ENCODE measurements around the gene TNNI3K. TPM values are rescaled to one million over a fixed set of nuclear protein-coding genes. Genes with fewer than 3 reads are reported as not detected.

Gene TNNI3K
- total and polyA plus RNA-seq, 2 of the 8 experiments (the other 6 are each of a cell fraction or from before 2014, with no cell fraction given), result 0.41 to 0.48 TPM

DNA sequence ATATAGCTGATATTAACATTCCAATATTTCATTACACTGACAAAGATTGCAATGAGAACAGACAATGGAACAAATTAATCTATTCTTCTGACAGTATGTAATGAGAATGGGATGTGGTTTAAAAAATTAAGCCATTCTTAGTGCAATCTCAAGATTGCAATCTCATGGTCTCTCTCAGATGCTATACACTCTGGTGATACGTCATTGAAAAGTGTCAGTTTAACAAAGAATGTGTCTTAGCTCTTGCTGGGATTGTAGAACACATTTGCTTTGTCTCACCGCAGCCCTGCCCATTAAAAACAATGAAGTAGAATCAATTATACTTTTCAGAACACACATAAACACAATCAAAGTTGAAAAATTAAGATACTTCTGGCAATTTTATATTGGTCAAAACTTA, 222.1 kb downstream of the TNNI3K start:
- no peaks in the 10 kb centered on the region for H3K4me1 ChIP-seq (replicated peaks in 1 of 4; ENCODE audit: control insufficient read depth in 3 of 4, insufficient read depth in 4 of 4, low read length in 3 of 4)
- no peak overlapping the region for H4K5ac ChIP-seq (ENCODE audit: insufficient read length, low read depth, low read length)
- ChIA-PET CTCF (ENCODE audit: partially characterized antibody) (interaction anchor here (3.7 kb wide), 1 partner anchor 12 kb away, joined by 12 read pairs; no protein-coding TSS in a partner anchor), POLR2A (ENCODE audit: partially characterized antibody) (no interaction called here)
- H2AK5ac ChIP-seq (ENCODE audit: low read depth, low read length), result no peak overlapping the region
- no peak for DNase-seq (ENCODE audit: low read depth in 1 of 2, low spot score in 2 of 2)
- H2BK15ac ChIP-seq (ENCODE audit: low read length), result no peak overlapping the region
- no peak overlapping the region for H3K27ac ChIP-seq (ENCODE audit: low read depth, low read length)
- no peak overlapping the region for H3K9ac ChIP-seq (replicated peaks in 1 of 4; ENCODE audit: extremely low read depth in 1 of 4, low read depth in 3 of 4, low read length in 3 of 4)
- no peak for FAIRE-seq
- no peak overlapping the region for H3K4ac ChIP-seq (replicated peaks; ENCODE audit: insufficient read length, low read depth, low read length)
- no peaks in the 10 kb centered on the region for H3K27me3 ChIP-seq (replicated peaks in 1 of 4; ENCODE audit: control insufficient read depth in 3 of 4, extremely low read depth in 1 of 4, insufficient read depth in 3 of 4, low read length in 3 of 4)
- no peak overlapping the region for H4K8ac ChIP-seq (ENCODE audit: extremely low read depth, insufficient read depth, low read length)
- WGBS, 2 experiments (ENCODE audit: extremely low coverage in 1 of 2, insufficient coverage in 1 of 2, insufficient read length in 1 of 2, insufficient replicate concordance in 2 of 2, low coverage in 1 of 2, low lambda C conversion rate in 2 of 2, missing lambda C conversion rate in 1 of 2), result 98% methylated on average over 2 of the region's 2 CpGs; no CpG with 5 or more reads in 1 of the 2 experiments
- no peak overlapping the region for H3K23ac ChIP-seq (ENCODE audit: insufficient read length)
- no peak overlapping the region for H3K18ac ChIP-seq (ENCODE audit: extremely low read depth, low read length)
- H3K4me2 ChIP-seq (ENCODE audit: insufficient read depth in 1 of 2, low read depth in 2 of 2, low read length in 2 of 2), result no peak overlapping the region
- no peak overlapping the region for H3K14ac ChIP-seq (ENCODE audit: insufficient read length)
- H3K79me2 ChIP-seq (ENCODE audit: control insufficient read depth in 1 of 2, insufficient read depth in 2 of 2, low read length in 2 of 2), result no peaks in the 10 kb centered on the region
- no peak overlapping the region for H3K4me3 ChIP-seq (ENCODE audit: extremely low read depth in 1 of 4, insufficient read depth in 2 of 4, low read depth in 3 of 4, low read length in 4 of 4)
- no peak overlapping the region for H2BK120ac ChIP-seq (replicated peaks; ENCODE audit: low read depth, low read length)
- no peaks in the 10 kb centered on the region for H3K36me3 ChIP-seq (ENCODE audit: control insufficient read depth in 2 of 4, insufficient read depth in 4 of 4, low read length in 3 of 4)
- no peak overlapping the region for H3K56ac ChIP-seq (replicated peaks; ENCODE audit: insufficient read length, low read depth, low read length)
- no peak overlapping the region for H4K91ac ChIP-seq (replicated peaks; ENCODE audit: insufficient read length, low read length)
- no peak overlapping the region for H2BK20ac ChIP-seq (ENCODE audit: low read length)
- H2BK12ac ChIP-seq (ENCODE audit: low read depth, low read length), result no peak overlapping the region
- no peaks in the 10 kb centered on the region for H3K79me1 ChIP-seq (ENCODE audit: low read depth, low read length)
- TF ChIP-seq RFX5 (IDR thresholded peaks at IDR 0.05; ENCODE audit: borderline replicate concordance, low read depth, low read length) (no peak), SIX5 (IDR thresholded peaks at IDR 0.05; ENCODE audit: low read depth, low read length) (no peak), TAF7 (optimal IDR thresholded peaks at IDR 0.05; ENCODE audit: borderline replicate concordance, low read depth, low read length) (no peak), BACH1 (IDR thresholded peaks at IDR 0.05; ENCODE audit: low read length) (no peak), YY1 (IDR thresholded peaks at IDR 0.05; ENCODE audit: low read depth, low read length) (no peak), CBX8 (IDR thresholded peaks at IDR 0.05; ENCODE audit: borderline replicate concordance, low read depth, low read length) (no peak)
- no peaks in the 10 kb centered on the region for H3K23me2 ChIP-seq (ENCODE audit: low read depth, low read length)
- H4K20me1 ChIP-seq (replicated peaks in 1 of 2; ENCODE audit: control insufficient read depth in 1 of 2, insufficient read depth in 2 of 2, low read length in 2 of 2), result no peaks in the 10 kb centered on the region
- no peak overlapping the region for H2AFZ ChIP-seq (ENCODE audit: low read length)
- no peak overlapping the region for H2BK5ac ChIP-seq (ENCODE audit: low read depth, low read length)
- no peaks in the 10 kb centered on the region for H3K9me3 ChIP-seq (ENCODE audit: insufficient read depth in 2 of 2, low read depth in 1 of 2, low read length in 1 of 2)

Measured in H1 (cell line).